HL-60/S4 treated with retinoic acid at 250 ng/mL for 4 days and 3 days (cell line): ENCODE data around the gene CBX1.

ENCODE experiments used
- in situ Hi-C: fragments of 300-500 bp; cut with MboI; formaldehyde crosslinking; loops from 2 replicates; pipeline ENCODE4 v1.7.0; 2022; ENCODE audit warnings: low sequenced_read_pairs

The CBX1 gene

GRCh38 chr17:48053758-48054237 lies 47.5 kb downstream of the CBX1 start:
- in situ Hi-C loops: no loop called here

DNA sequence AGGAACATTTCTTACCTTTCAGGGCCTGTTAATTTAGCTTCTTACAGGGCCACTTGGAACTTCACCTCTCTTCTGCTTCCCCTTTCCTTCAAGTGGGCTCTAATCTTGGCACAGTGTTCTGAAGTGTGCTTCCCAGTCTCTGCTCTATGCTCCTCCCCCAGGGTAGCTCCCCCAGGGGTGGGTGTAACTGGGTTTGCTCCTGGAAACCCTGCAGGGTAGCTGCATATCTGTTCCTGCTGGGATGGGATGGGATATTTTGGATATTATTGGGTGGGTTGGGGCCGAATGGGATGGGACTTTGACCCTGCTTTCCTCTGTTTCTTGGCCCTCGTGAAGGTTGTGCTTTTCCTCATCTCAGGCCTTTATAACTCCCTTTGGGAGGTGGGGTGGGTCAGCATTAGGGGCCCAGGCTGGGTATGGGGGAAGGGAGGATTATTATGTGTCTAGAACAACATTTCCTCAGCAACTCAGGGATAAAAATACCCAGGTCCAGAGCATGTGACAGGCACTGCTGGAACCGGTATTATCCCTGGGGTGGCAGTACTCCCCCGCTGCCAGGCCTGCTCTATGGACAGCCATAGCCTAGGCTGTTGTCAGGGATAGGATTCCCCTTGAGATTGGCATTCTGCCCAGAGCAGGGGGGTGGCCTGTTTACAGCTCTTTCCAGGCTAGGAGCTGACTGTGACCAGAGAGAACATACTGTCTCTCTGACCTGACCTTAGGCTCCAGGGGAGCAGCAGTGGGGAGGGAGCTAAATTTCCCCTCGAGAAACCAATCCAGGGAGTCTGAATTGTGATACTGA lies 48.1 kb downstream of the CBX1 start:
- in situ Hi-C loops: no loop called here

DNA sequence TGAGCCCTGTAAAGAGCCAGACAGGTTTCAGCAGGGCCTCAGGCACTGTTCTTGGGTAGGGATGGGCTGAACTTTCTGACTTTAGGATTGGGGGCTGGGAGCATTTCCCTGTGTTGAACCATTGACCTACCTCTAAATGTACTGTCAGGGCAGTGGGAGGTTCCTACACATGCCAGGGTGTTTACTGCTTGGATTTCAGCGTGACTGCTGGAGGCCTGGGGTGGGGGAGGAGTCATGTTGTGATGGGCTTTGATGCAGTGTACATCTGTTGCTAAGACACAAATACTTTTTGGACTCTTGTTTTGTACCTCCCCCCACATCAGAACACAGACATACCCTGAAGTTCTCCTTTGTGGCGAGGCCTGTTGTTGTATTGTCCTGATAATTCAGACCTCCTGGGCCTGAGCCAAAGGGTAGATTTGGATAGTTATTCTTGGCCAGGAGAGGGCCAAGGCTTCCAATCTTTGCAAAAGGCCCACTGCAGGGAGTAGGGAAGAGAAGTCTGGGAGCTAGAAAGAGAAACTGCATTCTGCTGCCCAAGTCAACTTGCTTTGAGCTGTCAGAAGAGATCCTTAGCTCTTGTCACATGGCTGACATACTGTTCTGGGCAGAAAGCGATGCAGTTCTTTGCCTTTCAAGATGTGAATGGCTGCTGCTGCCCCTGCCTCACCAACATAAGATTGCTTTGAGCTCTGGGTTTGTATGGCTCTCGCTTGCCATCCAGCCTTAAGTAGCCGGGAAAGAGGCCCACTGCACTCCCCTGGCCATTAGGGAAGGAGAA lies 49.4 kb downstream of the CBX1 start:
- in situ Hi-C loops: no loop called here

DNA sequence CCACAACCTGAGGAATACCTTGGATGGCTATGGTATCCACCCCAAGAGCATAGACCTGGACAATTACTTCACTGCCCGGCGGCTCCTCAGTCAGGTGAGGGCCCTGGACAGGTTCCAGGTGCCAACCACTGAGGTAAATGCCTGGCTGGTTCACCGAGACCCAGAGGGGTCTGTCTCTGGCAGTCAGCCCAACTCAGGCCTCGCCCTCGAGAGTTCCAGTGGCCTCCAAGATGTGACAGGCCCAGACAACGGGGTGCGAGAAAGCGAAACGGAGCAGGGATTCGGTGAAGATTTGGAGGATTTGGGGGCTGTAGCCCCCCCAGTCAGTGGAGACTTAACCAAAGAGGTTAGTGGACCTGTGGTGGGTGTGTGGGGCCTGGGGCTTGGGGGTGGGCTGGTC lies 50.0 kb downstream of the CBX1 start:
- in situ Hi-C loops: no loop called here

GRCh38 chr17:48048384-48049126 lies 52.7 kb downstream of the CBX1 start:
- in situ Hi-C loops: no loop called here

GRCh38 chr17:48047741-48048383 lies 53.4 kb downstream of the CBX1 start, which contains the start of gene NFE2L1:
TSS of gene NFE2L1 (plus strand) at chr17:48048359. CDS start at chr17:48051119, 2,760 bp downstream.
- in situ Hi-C loops: no loop called here

- in situ Hi-C loops: no loop called here
Measured at GRCh38 chr17:48047113-48047740, 54.1 kb downstream of the CBX1 start.

- in situ Hi-C loops: no loop called here
Measured at GRCh38 chr17:48046296-48046695, 55.0 kb downstream of the CBX1 start.

GRCh38 chr17:48045316-48046001 lies 55.8 kb downstream of the CBX1 start:
- in situ Hi-C loops: no loop called here

GRCh38 chr17:48044851-48045250 lies 56.4 kb downstream of the CBX1 start:
- in situ Hi-C loops: no loop called here

GRCh38 chr17:48043176-48043575 lies 58.1 kb downstream of the CBX1 start:
- in situ Hi-C loops: no loop called here

DNA sequence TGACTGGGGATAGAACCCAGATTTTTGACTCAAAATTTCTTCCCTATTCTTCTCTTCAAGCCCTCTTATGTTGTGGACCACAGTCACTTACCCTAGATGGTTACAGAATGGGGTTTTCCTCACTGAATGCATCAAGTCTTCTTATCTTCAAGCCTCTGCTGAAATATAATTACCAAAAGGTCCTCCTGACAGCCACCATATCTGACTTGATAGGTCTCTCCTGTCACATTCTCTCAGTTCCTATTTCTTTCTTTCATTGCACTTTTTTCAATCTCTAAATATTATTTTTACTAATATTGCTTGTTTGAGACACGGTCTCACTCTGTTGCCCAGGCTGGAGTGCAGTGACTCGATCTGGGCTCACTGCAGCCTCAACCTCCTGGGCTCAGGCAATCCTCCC lies 62.6 kb downstream of the CBX1 start:
- in situ Hi-C loops: loop anchor here (10.0 kb wide), 1 partner anchor 96 kb away; no protein-coding TSS in a partner anchor

DNA sequence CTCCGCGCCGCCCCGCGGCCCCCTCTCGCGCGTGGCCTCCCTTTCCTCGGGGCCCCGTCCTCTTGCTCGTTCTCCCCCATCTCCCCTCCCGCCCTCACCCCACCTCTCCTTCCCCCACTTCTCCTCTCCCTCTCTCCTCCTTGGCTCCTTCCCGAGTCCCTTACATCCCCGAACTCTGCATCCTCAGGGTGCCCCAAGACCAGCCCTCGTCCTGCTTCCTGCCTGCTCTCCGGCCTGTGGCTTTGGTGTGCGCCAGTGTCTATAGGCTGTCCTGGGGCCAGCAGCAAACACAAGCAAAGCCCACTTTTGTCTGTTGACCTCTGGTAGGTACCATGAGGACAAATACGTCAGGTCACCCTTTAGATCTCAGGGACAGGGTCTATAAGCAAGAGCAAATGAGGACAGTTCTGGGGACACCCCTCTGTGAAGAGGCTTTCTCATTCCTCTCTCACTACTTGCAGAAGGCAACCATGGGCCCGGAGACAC lies 63.4 kb downstream of the CBX1 start:
- in situ Hi-C loops: loop anchor here (10.0 kb wide), 1 partner anchor 97 kb away; no protein-coding TSS in a partner anchor

DNA sequence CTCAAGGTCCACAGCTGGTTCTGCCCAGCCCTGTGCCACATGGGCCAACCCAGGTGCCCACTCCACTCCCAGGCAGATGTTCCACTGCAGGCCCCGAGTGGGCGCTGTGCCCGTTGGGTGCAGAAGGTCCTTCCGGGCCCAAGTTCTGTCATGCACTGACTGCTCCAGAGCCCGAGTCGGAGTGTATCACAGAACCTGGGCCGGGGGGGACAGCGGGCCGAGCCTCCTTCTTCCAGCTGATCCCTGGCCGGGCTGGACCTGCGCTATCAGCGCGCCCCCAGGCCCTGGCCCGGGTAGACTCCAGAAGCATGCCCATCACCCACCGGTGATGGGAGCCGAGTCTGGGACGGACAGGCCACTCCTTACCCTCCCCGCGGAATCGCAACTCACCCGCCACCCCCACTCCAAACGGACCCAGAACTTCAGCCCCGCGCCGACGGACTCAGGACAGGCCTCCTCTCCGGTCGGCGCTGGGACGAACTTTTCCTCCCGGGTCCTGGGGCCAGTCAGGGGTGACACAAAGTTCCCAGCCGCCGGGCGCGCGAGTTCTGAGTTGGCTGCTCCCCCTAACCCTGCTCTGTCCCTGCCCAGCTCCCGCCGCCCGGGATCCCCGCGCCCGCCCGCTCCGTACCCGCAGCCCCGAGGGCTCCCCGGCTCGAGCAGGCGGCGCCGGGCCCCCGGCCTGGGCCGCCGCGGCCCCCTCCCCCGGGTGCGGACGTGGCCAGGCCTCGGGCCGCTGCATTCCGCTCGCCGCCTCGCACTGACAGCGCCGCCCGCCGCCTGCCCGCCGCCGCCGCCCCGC lies 64.0 kb downstream of the CBX1 start, which contains the start of gene COPZ2:
TSS of gene COPZ2 (minus strand) at position 762 of the 802 bp plus-strand sequence. CDS start at position 742, 20 bp downstream.
- in situ Hi-C loops: loop anchor here (10.0 kb wide), 1 partner anchor 98 kb away; no protein-coding TSS in a partner anchor

DNA sequence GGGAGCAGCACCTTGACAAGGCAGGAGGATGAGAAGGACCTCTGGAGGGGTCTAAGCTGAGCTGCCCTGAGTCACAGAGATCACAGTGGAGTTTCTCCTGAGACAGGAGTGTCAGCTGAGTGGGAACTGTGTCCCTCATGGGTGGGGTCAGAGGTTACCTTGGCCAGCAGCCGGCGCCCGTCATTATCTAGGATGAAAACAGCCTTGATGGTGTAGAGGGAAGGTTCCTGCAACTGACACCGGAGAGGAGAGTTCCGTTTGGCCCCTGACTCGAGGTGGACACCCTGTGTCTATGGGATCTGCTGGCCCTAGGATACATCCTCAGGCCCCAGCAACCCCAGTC lies 64.6 kb downstream of the CBX1 start:
- in situ Hi-C loops: loop anchor here (10.0 kb wide), 1 partner anchor 98 kb away; no protein-coding TSS in a partner anchor

- in situ Hi-C loops: loop anchor here (10.0 kb wide), 1 partner anchor 100 kb away; no protein-coding TSS in a partner anchor
Measured at GRCh38 chr17:48034734-48035133, 66.5 kb downstream of the CBX1 start.

- in situ Hi-C loops: loop anchor here (10.0 kb wide), 1 partner anchor 103 kb away; no protein-coding TSS in a partner anchor
Measured at GRCh38 chr17:48031966-48032365, 69.3 kb downstream of the CBX1 start.

DNA sequence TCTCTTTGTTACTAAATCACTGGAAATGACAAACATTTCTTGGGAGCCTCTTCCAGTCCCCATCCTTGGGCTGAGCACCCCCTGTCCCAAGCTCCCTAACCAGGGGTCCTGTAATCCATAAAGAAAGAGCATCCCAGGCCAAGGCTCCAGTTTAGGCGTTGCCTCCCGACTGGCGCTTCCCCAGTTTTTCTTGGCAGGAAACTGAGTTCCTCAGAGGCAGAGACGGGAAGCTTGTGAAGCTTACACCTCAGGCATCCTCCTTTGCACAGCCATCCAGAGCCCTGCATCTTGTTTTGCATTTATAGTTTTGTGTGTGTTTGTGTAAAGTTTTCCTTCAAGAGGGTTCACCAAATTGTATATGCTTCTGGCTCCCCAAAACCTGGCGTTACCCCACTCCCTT lies 70.7 kb downstream of the CBX1 start:
- in situ Hi-C loops: loop anchor here (10.0 kb wide), 1 partner anchor 104 kb away; no protein-coding TSS in a partner anchor
